Skeletal muscle cell (primary cell): ENCODE results near the gene TNP1.
A peak's percentile ranks its signal among the peaks of the same experiment; 100 is the strongest.

Experiments used
- DNase-seq: peaks from one replicate; pipeline ENCODE4 v3.0.0-alpha.2; 2010; ENCODE audit warnings: low read depth
- H3K4me3 ChIP-seq: 2 replicates; pipeline ENCODE4 v1.5.1; 2011; ENCODE audit warnings: low read depth, mild to moderate bottlenecking, control low read depth, low read length, moderate library complexity

Gene TNP1, protein sequence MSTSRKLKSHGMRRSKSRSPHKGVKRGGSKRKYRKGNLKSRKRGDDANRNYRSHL

DNA sequence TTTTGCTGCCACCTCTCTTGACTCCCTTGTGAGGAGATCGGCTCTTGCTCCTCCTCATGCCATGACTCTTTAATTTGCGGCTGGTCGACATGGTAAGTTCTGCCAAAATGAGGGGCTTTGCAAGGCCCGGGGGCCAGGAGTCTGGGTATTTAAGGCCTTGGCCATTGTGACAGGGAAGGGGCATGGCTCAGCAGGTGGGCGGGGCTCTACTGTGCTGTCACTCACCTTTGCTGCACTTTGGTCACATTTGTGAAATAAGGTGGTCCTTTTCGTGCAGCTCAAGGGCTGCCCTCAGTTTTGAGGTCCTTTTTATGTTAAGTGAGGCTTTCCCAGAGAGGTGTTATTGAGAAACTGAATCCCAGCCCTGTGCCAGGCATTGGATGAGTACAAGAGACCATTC, at the start of gene TNP1:
TSS of gene TNP1 (minus strand) at position 121 of the 400 bp plus-strand sequence. CDS start at position 91, 30 bp downstream.
- H3K4me3 ChIP-seq: no peak within 1 kb of the TSS
- no peak for DNase-seq

DNA sequence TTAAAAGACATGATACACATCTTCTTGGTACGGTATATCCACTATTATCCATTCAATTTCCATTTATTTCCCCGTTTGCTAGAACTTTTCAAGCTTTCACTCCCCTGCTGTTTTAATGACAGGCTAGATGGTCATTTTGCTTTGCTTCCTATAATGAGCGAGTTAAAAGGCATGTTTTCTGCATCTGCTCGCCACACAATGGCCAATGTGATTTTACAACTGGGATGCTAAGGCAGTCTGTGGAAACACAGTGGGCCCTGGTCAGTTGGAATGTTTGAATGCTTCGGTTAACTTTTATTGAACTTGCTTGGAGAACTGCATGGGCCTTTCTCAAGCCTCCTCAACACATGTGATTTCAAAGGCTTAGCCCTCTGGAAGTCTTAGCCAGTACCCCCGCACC, 48.4 kb upstream of the TNP1 start:
- no peak overlapping the region for H3K4me3 ChIP-seq
- DNase-seq: no peak

DNA sequence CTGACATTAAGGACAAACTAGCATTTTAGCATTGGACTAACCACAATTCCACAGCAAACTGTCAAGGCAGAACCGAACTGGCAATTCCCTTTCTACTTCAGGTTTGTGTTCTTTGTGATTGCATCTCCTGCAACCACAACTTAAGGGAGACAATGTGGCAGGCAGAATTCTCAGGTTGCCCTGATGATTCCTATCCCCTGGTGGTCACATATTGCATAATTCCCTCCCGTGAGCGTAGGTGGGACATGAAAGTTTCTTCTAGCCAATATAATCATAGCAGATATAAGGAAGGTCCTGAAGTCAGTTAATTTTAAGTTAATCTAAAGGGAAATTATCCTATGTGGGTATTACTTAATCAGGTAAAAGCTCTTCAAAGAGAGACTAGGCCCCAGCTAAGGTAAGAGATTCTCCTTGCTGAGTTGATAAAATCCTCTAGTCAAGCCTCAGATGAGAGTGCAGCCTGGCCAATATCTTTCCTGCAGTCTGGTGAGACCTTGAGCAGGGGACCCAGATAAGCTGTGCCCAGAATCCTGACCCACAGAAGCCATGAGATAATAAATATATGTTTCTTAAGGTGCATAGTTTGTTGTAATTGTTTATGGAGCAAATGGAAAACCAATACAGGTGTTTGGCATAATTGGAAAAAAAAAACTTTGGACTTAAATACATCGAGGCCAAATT, 45.9 kb upstream of the TNP1 start:
- DNase-seq: no peak
- H3K4me3 ChIP-seq: no peak overlapping the region

DNA sequence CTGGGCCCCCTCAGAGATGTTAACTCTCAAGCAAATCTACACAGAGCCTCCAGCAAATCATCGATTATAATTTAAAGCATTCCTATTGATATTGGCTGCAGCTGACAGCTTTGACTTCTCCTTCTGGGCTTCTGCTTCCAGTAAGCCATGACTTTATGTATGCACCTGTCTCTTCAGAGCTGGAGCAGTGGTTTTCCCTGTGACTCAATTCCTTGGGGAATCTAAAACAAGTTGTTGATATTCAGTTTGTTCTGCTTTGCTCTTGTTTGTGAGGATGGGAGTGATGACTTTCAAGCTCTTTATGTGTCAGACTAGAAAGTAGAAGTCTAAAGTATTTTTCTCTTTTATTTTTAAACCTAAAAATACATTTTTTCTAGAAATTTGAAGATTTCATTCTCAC, 45.1 kb upstream of the TNP1 start:
- DNase-seq: peak; percentile 18
- no peak overlapping the region for H3K4me3 ChIP-seq

DNA sequence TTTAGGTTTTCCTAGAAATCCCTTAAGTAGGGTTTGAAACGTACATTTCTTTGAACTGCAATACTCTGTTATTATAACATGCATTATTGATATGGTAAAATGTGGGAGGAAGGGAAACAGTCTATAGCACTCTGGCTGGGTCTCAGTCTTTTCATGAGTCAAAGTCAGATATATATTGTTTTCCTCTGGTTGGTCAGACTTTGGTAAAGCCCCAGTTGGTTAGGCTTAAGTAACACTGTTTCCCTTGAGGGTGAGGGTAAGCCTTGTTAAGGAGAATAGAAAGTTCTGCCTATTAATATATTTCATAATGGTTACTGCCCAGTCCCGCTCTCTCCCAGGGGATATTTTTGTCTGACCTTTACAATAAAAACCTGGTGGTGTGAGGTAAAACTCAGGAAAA, 44.7 kb upstream of the TNP1 start:
- DNase-seq: no peak
- H3K4me3 ChIP-seq: no peak overlapping the region

DNA sequence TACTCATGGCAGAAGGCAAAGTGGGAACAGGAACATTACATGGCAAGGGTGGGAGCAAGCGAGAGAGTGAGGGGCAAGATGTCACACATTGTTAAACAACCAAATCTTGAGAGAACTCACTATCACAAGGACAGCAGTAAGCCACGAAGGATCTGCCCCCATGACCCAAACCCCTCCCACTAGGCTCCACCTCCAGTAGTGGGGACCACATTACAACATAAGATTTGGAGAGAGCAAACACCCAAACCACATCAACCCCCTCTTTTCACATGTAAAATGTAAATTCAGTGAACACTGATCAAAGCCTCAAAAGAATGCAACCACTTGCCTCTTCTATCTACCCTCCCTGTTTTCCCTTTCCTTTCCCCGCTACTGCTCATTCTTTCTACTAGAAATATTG, 43.6 kb upstream of the TNP1 start:
- no peak overlapping the region for H3K4me3 ChIP-seq
- DNase-seq: no peak

DNA sequence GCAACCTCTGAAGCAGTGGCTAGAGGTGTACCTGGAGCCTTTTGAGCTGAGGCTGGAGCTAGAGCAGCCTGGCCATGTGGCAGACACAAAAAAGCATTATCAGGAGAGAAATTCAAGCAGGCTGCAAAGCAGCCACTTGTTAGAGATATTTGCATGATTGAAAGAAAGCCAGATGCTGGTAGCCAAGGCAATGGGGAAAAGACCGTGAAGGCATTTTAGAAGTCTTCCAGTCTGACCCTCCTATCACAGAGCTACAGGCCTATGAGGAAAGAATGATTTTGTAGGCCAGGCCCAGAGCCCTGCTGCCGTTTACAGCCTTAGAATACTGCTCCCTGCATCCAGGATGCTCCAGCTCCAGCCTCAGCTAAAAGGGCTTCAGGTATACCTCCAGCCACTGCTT, 41.4 kb upstream of the TNP1 start:
- no peak overlapping the region for H3K4me3 ChIP-seq
- DNase-seq: no peak

DNA sequence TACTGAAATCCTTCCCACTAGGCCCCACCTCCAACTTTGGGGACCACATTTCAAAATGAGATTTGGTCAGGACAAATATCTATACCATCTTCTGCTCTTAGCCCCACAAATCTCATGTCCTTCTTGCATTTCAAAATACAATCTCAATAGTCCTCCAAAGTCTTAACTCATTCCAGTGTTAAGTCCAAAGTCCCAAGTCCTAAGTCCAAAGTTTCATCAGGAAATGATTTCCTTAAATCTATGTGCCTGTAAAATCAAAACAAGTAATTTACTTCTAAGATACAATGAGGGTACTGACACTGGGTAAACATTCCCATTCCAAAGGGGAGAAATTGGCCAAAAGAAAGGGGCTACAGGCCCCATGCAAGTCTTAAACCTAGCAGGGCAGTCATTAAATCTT, 40.5 kb upstream of the TNP1 start:
- no peak for DNase-seq
- no peak overlapping the region for H3K4me3 ChIP-seq

DNA sequence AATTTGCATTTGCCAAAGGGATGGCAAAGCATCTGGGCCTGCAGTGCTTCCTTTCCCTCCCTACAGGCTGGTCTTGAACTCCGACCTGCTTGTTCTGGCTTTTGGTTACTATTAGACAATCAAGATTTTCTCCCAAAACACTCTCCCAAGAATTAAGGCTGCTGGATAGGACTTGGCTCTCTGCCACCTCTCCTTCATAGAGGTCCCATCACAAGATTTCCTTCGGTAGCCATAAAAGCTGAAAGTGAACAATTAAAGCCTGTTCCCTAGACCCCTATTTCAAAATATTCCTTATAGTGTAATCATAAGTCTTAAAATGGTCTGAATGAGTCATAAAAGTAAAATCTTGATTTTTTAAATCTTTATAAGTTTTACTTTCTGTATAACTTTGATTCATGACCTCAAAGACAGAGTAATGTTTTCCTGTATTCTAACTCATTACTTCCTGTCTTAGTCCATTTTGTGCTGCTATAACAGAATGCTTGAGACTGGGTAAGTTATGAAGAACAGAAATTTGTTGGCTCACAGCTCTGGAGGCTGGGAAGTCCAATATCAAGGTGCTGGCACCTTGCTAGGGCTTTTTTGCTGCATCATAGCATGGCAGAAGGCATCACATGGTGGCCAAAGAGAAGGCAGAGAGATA, 37.8 kb upstream of the TNP1 start:
- H3K4me3 ChIP-seq: no peak overlapping the region
- DNase-seq: no peak

DNA sequence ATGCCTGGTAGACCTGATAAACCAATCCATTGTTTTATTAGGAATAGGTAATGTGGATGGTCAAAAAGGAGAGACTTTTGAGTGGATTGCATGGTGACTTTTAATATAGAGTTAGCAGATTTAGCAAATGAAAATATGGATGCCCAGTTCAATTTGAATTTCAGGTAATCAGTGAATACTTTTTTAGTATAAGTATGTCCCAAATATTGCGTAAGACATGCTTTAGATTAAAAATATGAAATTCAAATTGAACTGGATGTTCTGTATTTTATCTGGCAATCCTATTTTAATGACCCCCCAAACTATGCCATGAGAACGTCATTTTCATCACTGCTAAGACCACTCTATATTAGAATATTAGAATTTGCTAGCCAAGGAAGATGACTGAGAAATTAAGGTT, 30.3 kb upstream of the TNP1 start:
- no peak overlapping the region for H3K4me3 ChIP-seq
- DNase-seq: no peak

DNA sequence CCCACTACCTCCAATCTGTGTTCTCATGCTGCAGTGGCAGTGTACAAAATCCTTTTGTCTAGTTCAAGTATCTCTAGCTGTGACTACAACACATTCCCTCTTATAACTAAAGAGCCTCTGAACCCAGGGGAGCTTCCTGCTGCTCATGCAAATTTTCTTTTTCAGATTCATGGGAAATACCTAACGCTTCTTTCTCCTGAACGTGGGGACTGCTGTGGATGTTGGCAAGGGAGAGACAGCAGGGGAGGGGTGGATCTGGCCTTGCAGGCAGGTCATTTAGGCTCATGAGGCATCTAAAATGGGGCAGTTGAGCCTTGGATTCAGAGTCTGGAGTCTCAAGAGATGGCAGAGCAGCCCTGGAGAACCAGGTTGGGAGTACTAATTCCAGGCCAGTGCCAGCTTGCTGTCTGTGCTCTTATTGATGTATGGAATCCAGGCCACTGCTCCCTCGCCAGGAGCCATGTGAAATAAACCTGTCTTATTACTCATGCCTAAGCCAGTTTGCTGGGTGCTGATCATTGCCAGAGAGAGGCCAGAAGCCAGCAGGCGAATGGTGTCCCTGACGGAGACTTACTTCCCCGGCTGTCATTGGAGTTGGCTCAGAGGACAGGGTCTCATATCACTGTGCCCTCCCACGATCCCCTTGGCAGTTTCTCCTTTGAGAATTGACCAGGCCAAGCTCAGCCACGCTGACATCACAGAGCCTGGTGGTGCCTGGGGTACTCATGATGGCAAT, 29.2 kb upstream of the TNP1 start:
- H3K4me3 ChIP-seq: no peak overlapping the region
- no peak for DNase-seq

DNA sequence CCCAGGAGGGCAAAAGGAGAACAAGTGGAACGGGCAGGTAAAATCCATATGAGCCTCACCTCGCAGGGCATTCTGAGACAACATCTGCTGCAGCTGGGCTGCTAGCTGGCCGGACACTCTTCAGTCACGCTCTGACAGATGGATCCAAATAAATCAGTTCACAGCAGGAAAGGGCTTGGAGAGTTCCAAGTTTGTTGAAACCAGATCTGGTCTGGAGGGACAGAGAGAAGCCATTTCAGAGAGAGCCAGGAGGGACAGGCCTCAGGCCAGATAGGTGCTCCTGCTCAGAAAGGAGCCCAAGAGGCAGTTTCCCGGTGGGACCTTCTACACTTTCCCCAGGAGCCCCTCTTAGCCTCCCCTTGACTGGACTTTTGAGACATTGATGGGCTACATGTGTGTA, 28.2 kb upstream of the TNP1 start:
- no peak for DNase-seq
- H3K4me3 ChIP-seq: no peak overlapping the region

DNA sequence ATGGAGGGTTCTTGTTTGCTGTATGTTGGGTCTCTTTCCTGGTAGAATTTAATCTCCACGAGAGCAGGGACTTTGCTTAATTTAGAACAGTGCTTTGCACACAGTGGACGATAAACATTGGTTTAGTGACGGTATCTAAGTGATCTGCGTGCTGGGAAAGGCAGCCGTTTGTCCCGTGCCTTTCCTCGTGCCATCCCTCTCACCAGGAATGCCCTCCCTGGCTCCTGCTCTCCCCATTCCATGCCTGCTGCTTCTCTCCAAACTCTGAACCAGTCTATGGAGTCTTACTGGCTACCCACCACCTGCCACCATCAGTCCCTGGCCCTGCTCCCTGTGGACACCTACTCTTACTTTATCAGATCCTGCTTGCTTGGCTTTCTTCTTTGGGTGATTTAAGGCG, 27.3 kb upstream of the TNP1 start:
- no peak overlapping the region for H3K4me3 ChIP-seq
- no peak for DNase-seq

DNA sequence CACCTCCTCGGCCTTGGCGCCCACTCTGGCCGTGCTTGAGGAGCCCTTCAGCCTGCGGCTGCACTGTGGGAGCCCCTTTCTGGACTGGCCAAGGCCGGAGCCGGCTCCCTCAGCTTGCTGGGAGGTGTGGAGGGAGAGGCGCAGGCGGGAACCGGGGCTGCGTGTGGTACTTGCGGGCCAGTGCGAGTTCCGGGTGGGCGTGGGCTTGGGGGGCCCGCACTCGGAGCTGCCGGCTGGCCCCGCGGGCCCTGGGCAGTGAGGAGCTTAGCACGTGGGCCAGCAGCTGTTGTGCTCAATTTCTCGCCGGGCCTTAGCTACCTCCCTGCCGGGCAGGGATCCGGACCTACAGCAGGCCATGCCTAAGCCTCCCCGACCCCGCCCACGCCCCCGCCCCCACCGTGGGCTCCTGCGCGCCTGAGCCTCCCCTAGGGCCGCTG, 25.3 kb upstream of the TNP1 start:
- no peak overlapping the region for H3K4me3 ChIP-seq
- DNase-seq: no peak

DNA sequence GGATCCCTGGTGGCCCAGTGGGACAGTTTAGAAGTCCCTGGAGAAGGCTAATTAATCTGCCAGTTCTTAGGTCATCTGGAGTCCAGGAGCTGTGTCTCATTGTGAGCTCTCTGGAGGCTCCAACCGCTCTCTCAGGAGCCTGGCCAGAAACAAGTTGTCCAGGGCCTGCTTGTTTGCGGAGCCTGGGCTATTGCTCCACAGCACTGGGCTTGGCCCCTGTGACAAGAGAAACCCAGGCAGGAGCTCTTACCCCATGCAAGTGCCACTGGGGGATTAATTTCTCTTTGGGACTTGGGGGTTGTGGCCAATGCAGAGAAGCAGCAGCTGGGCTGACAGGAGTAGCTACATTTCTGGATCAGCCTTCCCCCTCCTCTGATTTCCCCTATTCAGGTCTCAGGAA, 24.5 kb upstream of the TNP1 start:
- DNase-seq: no peak
- no peak overlapping the region for H3K4me3 ChIP-seq

DNA sequence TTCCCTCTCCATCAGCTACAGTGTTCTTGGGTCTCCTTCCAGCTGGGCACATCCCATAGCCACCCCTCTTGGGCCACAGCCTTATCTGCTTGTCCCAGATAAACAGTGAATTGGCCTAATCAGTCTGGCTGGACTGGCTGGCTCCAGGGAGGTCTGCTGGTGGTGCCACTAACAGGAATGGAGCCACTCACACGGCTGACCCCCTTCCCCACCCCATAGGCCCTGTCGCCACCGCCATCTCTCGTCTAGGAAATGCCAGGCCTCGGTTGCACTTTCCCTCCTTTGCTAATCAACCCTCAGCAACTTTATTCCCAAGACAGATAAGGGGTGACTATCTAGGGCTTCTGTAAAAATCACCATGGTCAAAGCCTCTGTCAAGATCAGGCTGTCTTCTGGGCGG, 23.0 kb upstream of the TNP1 start:
- no peak overlapping the region for H3K4me3 ChIP-seq
- no peak for DNase-seq

DNA sequence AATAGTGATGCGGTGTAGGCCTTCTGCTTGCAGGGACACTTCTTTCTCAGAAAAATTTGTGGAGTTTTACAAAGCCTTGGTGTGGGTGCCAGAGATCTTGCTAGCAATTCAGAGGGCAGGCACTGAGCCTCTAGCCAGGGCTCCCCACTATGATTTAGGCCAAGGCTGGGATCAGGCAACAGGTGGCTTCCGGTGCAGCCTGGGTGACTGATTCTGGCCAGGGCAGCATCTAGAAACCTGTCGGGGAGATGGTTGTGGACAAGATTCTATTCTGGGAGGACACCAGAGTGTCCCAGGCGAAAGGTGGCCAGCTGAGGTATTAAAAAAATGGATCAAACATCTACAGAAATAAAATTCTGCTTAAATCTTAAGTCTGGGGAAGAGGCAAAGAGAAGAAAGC, 21.5 kb upstream of the TNP1 start:
- H3K4me3 ChIP-seq: no peak overlapping the region
- no peak for DNase-seq

DNA sequence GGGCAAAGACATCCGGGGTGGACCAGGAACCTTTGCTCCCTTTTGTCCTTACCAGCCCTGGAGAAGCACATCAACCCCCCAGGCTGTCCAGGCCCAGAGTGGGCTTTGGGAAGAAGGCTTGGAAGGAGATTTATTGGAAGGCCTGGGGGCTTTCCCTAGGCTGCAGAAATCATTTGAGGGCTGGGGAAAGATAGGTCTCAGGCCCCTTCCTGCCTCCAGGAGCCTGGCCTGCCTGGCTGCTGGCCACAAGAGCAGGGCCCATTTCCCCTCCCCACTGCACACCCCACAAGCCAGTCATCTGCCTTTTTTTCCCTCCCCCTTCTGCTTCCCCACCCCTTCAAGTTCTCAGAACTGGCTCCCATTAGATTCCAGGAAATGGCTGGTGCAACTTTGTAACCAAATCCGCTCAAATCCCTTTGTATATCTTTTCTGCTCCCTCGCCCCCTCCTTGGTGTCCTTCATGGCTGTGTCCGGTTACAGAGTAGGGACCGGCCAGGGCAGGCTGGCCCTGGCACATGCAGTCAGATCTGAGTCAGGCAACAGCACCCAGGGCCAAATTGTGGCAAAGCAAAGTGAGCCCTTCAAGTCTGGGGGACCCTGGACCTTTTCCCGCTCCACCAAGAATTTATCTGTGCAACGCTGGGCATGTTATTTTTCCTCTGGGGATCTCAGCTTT, 20.8 kb upstream of the TNP1 start:
- H3K4me3 ChIP-seq: no peak overlapping the region
- DNase-seq: no peak

DNA sequence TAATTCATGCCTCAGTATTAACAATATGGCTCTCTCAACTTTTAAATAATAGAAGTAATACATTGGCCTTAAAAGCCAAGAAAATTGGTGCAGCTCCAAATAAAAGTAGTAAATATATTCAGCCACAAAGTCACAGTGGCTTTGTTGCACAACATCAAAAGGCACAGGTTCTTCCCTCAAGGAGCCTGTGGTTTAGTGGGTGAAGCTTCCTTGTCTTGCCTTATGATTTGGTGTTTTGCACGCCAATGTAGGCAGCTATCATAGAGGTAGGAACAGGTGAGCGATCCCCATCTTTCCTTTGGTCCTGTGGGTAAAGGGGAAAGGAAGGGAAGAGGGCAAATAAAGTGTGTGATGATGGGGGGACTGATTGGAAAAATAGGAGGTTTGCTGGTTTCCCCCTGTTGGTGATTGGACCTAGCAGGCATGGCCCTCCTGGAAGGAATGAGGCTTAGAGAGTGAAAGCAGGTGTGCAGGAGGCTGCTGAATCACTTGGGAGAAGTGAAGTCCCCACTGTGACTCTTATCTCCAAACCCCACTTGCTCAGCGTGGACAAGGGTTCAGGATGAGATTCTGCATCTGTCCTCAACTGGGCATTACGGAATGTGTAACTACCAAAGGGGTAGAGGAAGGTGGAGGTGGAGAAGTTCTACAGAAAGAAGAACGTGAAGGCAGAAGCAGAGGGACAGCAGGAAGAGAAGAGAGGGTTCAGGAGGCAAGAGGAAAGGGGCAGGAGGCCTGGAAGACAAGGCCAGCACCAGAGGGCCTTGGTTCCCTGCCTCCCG, 20.1 kb upstream of the TNP1 start:
- DNase-seq: no peak
- no peak overlapping the region for H3K4me3 ChIP-seq
